Fibroblast of mammary gland (primary cell): ENCODE data around the gene GPC6.
A peak's percentile ranks its signal among the peaks of the same experiment; 100 is the strongest.

Experiments
- DNase-seq: peaks from one replicate; pipeline ENCODE4 v3.0.0-alpha.2; 2010; ENCODE audit warnings: low read depth
- H3K4me3 ChIP-seq: 2 replicates; pipeline ENCODE4 v1.5.1; 2011; ENCODE audit warnings: low read depth, mild to moderate bottlenecking, low read length, moderate library complexity; ENCODE audit not compliant: control insufficient read depth
- TF ChIP-seq, protein P1 (sequence below): conservative IDR thresholded peaks from 2 replicates; pipeline ENCODE4 v1.5.1; 2011; ENCODE audit warnings: low read depth, low read length, inconsistent platforms; ENCODE audit not compliant: control insufficient read depth, insufficient read depth

Gene GPC6

GRCh38 chr13:94317063-94317491 is 1090.5 kb downstream of the GPC6 start:
- TF ChIP-seq, protein P1, sequence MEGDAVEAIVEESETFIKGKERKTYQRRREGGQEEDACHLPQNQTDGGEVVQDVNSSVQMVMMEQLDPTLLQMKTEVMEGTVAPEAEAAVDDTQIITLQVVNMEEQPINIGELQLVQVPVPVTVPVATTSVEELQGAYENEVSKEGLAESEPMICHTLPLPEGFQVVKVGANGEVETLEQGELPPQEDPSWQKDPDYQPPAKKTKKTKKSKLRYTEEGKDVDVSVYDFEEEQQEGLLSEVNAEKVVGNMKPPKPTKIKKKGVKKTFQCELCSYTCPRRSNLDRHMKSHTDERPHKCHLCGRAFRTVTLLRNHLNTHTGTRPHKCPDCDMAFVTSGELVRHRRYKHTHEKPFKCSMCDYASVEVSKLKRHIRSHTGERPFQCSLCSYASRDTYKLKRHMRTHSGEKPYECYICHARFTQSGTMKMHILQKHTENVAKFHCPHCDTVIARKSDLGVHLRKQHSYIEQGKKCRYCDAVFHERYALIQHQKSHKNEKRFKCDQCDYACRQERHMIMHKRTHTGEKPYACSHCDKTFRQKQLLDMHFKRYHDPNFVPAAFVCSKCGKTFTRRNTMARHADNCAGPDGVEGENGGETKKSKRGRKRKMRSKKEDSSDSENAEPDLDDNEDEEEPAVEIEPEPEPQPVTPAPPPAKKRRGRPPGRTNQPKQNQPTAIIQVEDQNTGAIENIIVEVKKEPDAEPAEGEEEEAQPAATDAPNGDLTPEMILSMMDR: no peak
- peak; percentile 62 for DNase-seq
- H3K4me3 ChIP-seq: no peak overlapping the region

DNA sequence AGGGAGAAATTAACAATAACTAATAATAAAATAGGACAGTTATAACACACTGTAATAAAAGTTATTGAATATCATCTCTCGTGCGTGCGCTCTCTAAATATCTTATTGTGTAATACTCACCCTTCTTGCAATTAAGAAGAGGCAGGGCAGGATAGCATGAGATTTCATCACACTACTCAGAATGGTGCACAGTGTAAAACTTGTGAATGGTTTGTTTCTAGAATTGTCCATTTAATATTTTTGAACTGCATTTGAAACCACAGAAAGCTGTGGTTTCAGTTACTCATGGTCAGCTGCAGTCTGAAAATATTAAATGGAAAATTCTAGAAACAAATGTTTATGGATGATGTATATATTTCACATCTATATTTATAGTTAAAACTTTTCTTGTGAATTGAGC is 1091.8 kb downstream of the GPC6 start:
- TF ChIP-seq, protein P1: no peak
- peak; percentile 56 for DNase-seq

DNA sequence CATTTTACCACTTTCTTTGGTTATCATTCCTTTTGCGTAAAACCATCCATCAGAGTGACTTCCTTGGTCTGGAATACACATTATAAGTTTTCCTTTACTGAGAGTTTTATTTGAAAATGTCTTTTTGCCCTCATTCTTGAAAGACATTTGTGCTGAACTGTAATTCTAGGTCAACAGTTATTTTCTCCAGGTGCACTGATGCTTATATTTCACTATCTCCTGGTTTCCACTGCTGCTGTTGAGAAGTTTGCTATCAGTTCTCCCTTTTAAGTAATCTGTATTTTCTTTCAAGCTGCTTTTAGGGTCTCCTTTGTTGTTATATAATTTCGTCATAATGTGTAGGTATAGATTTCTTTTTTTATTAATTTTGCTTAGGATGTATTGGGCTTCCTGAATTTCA is 1092.9 kb downstream of the GPC6 start:
- DNase-seq: no peak
- TF ChIP-seq, protein P1: no peak
- no peak overlapping the region for H3K4me3 ChIP-seq

More for the DNA sequence above, 1091.8 kb downstream of the GPC6 start:
- no peak overlapping the region for H3K4me3 ChIP-seq

- H3K4me3 ChIP-seq: no peak overlapping the region
- DNase-seq: peak; percentile 31
- TF ChIP-seq, protein P1: no peak
These were observed 1096.5 kb downstream of the GPC6 start for GRCh38 chr13:94322925-94323763.

DNA sequence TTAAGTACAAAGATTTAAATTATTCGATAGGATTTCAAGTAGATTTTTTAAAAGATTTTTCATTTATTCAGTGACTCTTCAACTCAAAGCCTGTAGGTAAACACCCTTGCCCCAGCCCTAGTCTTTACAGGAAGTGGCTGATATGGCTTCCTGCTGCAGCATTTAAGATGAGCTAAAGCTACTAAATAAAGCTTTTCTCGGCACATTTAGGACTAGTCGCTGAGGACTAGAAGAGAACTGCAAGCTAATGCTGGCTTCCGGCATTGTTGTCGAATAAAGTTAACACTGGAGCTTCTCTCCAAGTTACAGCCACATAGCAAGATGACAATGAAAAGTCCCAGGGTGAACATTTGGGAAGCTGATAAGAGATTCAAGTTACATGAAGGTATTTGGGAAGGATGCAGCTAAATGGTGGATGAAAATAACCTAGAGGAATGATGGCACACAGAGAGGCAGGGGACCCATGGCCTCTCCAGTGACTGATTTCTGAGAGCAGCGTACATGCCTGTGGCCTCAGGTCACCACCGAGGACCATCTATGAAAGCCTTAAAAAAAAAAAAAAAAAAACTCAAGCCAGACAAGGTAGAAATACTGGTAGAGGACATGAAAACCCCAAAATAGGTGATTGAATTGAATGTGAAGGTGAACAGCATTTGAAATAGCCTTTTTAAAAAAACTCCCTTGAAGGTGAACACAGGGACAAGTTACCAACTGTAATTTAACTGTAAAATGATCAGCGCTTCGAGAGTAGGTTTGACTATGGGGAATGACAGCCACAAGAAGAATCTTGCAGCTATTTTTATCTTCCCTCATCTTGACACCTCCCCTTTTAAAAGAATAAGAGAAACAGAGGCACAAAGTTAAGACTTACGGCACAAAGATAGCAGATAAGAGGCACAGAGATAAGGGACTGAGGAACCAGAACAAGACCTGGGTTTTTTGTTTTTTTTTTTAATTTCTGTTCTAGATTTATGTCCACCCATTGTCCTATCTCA is 1097.5 kb downstream of the GPC6 start:
- H3K4me3 ChIP-seq: no peak overlapping the region
- TF ChIP-seq, protein P1: no peak
- no peak for DNase-seq

DNA sequence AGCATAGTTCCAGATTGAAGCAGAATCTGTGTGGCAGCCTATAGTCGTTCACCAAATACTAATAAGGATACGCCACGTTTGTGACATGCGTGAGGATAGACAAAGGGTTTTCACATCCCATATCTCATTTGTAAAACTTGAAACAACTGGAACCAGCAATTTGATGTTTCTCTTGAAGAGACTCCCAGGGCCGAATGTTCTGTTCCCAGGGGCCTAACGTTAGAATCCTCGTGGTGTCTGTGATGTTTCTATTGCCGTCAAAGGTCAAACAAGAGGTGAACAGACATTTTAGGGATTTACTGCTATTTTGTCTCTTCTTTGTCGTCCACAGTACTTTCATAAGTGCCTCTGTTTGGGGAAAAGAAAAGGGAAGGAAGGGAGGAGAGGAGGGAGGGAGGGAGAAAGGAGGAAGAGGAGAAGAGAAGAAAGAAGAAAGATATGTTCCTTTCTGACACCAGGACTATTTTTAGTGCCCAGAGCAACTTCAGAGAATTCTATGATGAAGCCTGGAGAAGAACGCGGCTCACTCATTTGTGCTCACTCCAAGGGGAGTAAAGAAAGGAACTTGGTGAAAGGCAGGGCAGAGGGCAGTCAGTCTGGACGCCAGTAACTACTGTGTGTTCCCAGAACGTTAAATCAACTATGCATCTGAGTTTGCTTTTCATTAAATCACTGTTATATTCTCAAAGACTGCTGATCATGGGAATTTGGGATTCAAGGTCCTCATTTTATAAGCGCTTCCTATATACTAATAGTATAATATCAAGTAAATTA is 1098.3 kb downstream of the GPC6 start:
- H3K4me3 ChIP-seq: no peak overlapping the region
- TF ChIP-seq, protein P1: no peak
- peak; percentile 75 for DNase-seq
